SK-N-SH treated with all-trans-retinoic acid at 6 μM for 48 hours (cell line): Measurements from ENCODE around the gene IL22RA2.

ENCODE experiments used
- ARNTL ChIP-seq: fragments of 450-650 bp; formaldehyde crosslinking; IDR thresholded peaks from 2 replicates; pipeline ENCODE4 v1.5.0; 2020; ENCODE audit warnings: low read depth, mild to moderate bottlenecking, moderate library complexity, borderline replicate concordance
- BACH2 ChIP-seq: fragments of 250-450 bp; sonication (Bioruptor Pico); IDR thresholded peaks from 2 replicates; pipeline ENCODE4 v1.9.0; 2021; ENCODE audit warnings: mild to moderate bottlenecking, borderline replicate concordance
- ZFP3 ChIP-seq: fragments of 250-450 bp; sonication (Bioruptor Pico); IDR thresholded peaks from 2 replicates; pipeline ENCODE4 v1.5.0; 2020; ENCODE audit warnings: mild to moderate bottlenecking, moderate library complexity
- ZNF565 ChIP-seq: fragments of 450-650 bp; formaldehyde crosslinking; conservative IDR thresholded peaks from 2 replicates; pipeline ENCODE4 v1.5.0; 2020; ENCODE audit warnings: low read depth, mild to moderate bottlenecking, moderate library complexity
- ZNF8 ChIP-seq: fragments of 450-650 bp; formaldehyde crosslinking; IDR thresholded peaks from 2 replicates; pipeline ENCODE4 v1.5.0; 2020; ENCODE audit warnings: mild to moderate bottlenecking, moderate library complexity
- TF ChIP-seq, protein P1 (sequence below): fragments of 250-450 bp; sonication (Bioruptor Pico); IDR thresholded peaks from 2 replicates; pipeline ENCODE4 v1.5.1; 2020; ENCODE audit warnings: low read depth, mild to moderate bottlenecking, moderate library complexity

- TF ChIP-seq ARNTL (CRISPR knock-in tag) (no peak), ZNF565 (no peak), ZNF8 (CRISPR knock-in tag) (no peak), ZFP3 (CRISPR knock-in tag) (no peak), BACH2 (CRISPR knock-in tag) (no peak)
- TF ChIP-seq, protein P1, sequence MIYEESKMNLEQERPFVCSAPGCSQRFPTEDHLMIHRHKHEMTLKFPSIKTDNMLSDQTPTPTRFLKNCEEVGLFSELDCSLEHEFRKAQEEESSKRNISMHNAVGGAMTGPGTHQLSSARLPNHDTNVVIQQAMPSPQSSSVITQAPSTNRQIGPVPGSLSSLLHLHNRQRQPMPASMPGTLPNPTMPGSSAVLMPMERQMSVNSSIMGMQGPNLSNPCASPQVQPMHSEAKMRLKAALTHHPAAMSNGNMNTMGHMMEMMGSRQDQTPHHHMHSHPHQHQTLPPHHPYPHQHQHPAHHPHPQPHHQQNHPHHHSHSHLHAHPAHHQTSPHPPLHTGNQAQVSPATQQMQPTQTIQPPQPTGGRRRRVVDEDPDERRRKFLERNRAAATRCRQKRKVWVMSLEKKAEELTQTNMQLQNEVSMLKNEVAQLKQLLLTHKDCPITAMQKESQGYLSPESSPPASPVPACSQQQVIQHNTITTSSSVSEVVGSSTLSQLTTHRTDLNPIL (CRISPR knock-in tag), result no peak
Measured at GRCh38 chr6:137159912-137160311, 13.5 kb downstream of the IL22RA2 start.
